Panc1 (cell line): ENCODE results near the gene ME1. TPM values are rescaled to one million over a fixed set of nuclear protein-coding genes. Genes with fewer than 3 reads are reported as not detected.

Source experiments
- ATAC-seq: fragments of 200-7000 bp; cut with Tn5 transposase; 2 replicates; pipeline ENCODE4 v1.9.1; 2020; ENCODE audit warnings: mild to moderate bottlenecking, moderate library complexity
- BruUV-seq: library from RNA; stranded (reverse); fragments of 400-500 nt; replicated peaks from 2 replicates; lab custom pipeline; 2021; lab: Mats Ljungman, UMichigan
- CTCF ChIA-PET: fragments of 300-600 bp; sonication (Branson Sonifier 250); formaldehyde crosslinking; loops from one replicate; lab custom pipeline; 2022; ENCODE audit warnings: antibody characterized with exemption; lab: Charles Lee
- POLR2A ChIA-PET: fragments of 300-600 bp; sonication (Branson Sonifier 250); formaldehyde crosslinking; loops from one replicate; lab custom pipeline; 2022; ENCODE audit warnings: antibody characterized with exemption; lab: Charles Lee
- DNase-seq: peaks from one replicate; pipeline ENCODE4 v3.0.0-alpha.2; 2010; ENCODE audit warnings: low read depth, low spot score
- H3K27ac ChIP-seq: 2 replicates; pipeline ENCODE4 v1.5.1; 2011; ENCODE audit warnings: mild to moderate bottlenecking, low read length, inconsistent platforms
- H3K27me3 ChIP-seq: fragments of 200-500 bp; sonication (Bioruptor generic); 2 replicates; pipeline ENCODE4 v1.6.0; 2014; ENCODE audit warnings: low read length, inconsistent platforms; ENCODE audit not compliant: control insufficient read depth, insufficient read depth
- H3K36me3 ChIP-seq: fragments of 200-500 bp; sonication (Bioruptor generic); 2 replicates; pipeline ENCODE4 v1.5.1; 2014; ENCODE audit warnings: inconsistent platforms, mild to moderate bottlenecking, low read length, moderate library complexity; ENCODE audit not compliant: control insufficient read depth, insufficient read depth
- H3K4me1 ChIP-seq: 2 replicates; pipeline ENCODE4 v1.5.1; 2011; ENCODE audit warnings: inconsistent platforms, mild to moderate bottlenecking, low read length, moderate library complexity; ENCODE audit not compliant: control insufficient read depth, insufficient read depth
- H3K4me3 ChIP-seq, 2 experiments: 2 replicates each; pipeline ENCODE4 v1.5.1; 2011 to 2012; ENCODE audit warnings: low read depth in 2 of 2, low read length in 2 of 2, mild to moderate bottlenecking in 2 of 2, inconsistent platforms in 1 of 2, moderate library complexity in 1 of 2
- H3K9me3 ChIP-seq: fragments of 200-500 bp; sonication (Bioruptor generic); 2 replicates; pipeline ENCODE4 v1.5.1; 2014; ENCODE audit warnings: low read depth, mild to moderate bottlenecking, inconsistent platforms, low read length, moderate library complexity; ENCODE audit not compliant: control insufficient read depth, insufficient read depth
- POLR2AphosphoS5 ChIP-seq: IDR thresholded peaks from 2 replicates; pipeline ENCODE4 v1.6.1; 2012; ENCODE audit warnings: mild to moderate bottlenecking, low read depth, low read length, moderate library complexity
- SIN3A ChIP-seq: IDR thresholded peaks from 2 replicates; pipeline ENCODE4 v1.6.1; 2012; ENCODE audit warnings: low read depth, mild to moderate bottlenecking, low read length, moderate library complexity, borderline replicate concordance; ENCODE audit not compliant: insufficient read depth
- TCF7L2 ChIP-seq: IDR thresholded peaks from 2 replicates; pipeline ENCODE4 v1.6.1; 2011; ENCODE audit warnings: mild to moderate bottlenecking, low read depth, low read length, inconsistent platforms
- in situ Hi-C: cut with HindIII; loops from 2 replicates; pipeline ENCODE4 v1.10.0; 2016; ENCODE audit warnings: low sequenced_read_pairs, low pct_unique_long_range_greater_than_20kb
- intact Hi-C: fragments of 100-400 bp; cut with micrococcal nuclease; formaldehyde crosslinking; loops from one replicate; pipeline ENCODE4 v1.10.0; 2022; ENCODE audit not compliant: unreplicated experiment
- total RNA-seq: library from RNA; stranded (reverse); gene quantifications from one replicate; pipeline ENCODE4 v1.2.1, GENCODE V29; 2021; ENCODE audit not compliant: unreplicated experiment
- TF ChIP-seq, protein P1 (sequence below): fragments of 450-650 bp; IDR thresholded peaks from 2 replicates; pipeline ENCODE4 v1.5.1; 2017; ENCODE audit warnings: mild to moderate bottlenecking
- TF ChIP-seq, protein P2 (sequence below), 2 experiments: IDR thresholded peaks; 2 replicates each; pipeline ENCODE4 v1.6.1; 2011 to 2012; ENCODE audit warnings: low read depth in 2 of 2, control low read depth in 1 of 2, low read length in 1 of 2, mild to moderate bottlenecking in 1 of 2, moderate library complexity in 1 of 2; ENCODE audit not compliant: insufficient read depth in 1 of 2

ME1 gene
- total RNA-seq, 1 experiment from 2014 or later, result 19.7 TPM

GRCh38 chr6:83443516-83443915 is 12.7 kb upstream of the ME1 start:
- intact Hi-C loops (no loop called here), in situ Hi-C loops (no loop called here)
- no TSS peak for BruUV-seq
- Histone ChIP-seq H3K9me3 (no peaks in the 10 kb centered on the region), H3K36me3 (no peaks in the 10 kb centered on the region), H3K27me3 (no peaks in the 10 kb centered on the region), H3K4me1 (no peaks in the 10 kb centered on the region), H3K27ac (no peak overlapping the region), H3K4me3 (no peak overlapping the region)
- DNase-seq (no peak), ATAC-seq (no peak)
- TF ChIP-seq, protein P1, sequence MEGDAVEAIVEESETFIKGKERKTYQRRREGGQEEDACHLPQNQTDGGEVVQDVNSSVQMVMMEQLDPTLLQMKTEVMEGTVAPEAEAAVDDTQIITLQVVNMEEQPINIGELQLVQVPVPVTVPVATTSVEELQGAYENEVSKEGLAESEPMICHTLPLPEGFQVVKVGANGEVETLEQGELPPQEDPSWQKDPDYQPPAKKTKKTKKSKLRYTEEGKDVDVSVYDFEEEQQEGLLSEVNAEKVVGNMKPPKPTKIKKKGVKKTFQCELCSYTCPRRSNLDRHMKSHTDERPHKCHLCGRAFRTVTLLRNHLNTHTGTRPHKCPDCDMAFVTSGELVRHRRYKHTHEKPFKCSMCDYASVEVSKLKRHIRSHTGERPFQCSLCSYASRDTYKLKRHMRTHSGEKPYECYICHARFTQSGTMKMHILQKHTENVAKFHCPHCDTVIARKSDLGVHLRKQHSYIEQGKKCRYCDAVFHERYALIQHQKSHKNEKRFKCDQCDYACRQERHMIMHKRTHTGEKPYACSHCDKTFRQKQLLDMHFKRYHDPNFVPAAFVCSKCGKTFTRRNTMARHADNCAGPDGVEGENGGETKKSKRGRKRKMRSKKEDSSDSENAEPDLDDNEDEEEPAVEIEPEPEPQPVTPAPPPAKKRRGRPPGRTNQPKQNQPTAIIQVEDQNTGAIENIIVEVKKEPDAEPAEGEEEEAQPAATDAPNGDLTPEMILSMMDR, result no peak
- ChIA-PET CTCF (no interaction called here), POLR2A (no interaction called here)

GRCh38 chr6:83442752-83443151 is 11.9 kb upstream of the ME1 start:
- no peak overlapping the region for H3K27ac ChIP-seq
- TF ChIP-seq SIN3A (no peak), POLR2AphosphoS5 (no peak), TCF7L2 (no peak)
- TF ChIP-seq, protein P1, result no peak
- TF ChIP-seq, protein P2, sequence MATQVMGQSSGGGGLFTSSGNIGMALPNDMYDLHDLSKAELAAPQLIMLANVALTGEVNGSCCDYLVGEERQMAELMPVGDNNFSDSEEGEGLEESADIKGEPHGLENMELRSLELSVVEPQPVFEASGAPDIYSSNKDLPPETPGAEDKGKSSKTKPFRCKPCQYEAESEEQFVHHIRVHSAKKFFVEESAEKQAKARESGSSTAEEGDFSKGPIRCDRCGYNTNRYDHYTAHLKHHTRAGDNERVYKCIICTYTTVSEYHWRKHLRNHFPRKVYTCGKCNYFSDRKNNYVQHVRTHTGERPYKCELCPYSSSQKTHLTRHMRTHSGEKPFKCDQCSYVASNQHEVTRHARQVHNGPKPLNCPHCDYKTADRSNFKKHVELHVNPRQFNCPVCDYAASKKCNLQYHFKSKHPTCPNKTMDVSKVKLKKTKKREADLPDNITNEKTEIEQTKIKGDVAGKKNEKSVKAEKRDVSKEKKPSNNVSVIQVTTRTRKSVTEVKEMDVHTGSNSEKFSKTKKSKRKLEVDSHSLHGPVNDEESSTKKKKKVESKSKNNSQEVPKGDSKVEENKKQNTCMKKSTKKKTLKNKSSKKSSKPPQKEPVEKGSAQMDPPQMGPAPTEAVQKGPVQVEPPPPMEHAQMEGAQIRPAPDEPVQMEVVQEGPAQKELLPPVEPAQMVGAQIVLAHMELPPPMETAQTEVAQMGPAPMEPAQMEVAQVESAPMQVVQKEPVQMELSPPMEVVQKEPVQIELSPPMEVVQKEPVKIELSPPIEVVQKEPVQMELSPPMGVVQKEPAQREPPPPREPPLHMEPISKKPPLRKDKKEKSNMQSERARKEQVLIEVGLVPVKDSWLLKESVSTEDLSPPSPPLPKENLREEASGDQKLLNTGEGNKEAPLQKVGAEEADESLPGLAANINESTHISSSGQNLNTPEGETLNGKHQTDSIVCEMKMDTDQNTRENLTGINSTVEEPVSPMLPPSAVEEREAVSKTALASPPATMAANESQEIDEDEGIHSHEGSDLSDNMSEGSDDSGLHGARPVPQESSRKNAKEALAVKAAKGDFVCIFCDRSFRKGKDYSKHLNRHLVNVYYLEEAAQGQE (IDR thresholded peaks at IDR 0.05; ENCODE audit: insufficient read depth in 1 of 2, low read depth in 2 of 2, low read length in 1 of 2), result no peak
- CTCF ChIA-PET, result no interaction called here

DNA sequence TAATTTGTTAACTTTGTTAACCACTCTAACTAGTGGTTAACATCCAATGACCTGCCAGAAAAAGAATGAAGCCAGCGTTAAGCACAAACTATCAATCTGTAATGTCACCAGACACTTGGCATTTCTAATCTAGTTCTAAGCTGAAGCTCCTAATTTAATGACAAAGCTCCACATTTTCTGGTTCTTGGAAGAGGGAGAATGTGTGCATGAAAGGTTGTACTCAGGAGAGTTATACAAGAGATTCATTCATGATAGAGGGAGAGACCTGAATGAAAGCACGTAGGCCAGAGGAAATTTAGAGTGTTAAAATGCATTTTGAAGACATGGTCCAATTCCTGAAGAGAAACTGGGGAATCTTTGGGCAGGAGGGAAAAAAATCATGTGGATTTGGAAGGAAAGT is 8.3 kb upstream of the ME1 start:
- in situ Hi-C loops (no loop called here), intact Hi-C loops (no loop called here)
- ATAC-seq (no peak), DNase-seq (no peak)
- H3K27me3 ChIP-seq, result no peaks in the 10 kb centered on the region
- no peaks in the 10 kb centered on the region for H3K36me3 ChIP-seq
- ChIA-PET CTCF (no interaction called here), POLR2A (no interaction called here)
- no peak overlapping the region for H3K27ac ChIP-seq
- H3K4me1 ChIP-seq, result no peaks in the 10 kb centered on the region
- no peaks in the 10 kb centered on the region for H3K9me3 ChIP-seq
- TF ChIP-seq, protein P1, result no peak
- TF ChIP-seq SIN3A, result no peak
- no peak for TF ChIP-seq POLR2AphosphoS5
- TF ChIP-seq, protein P2 (IDR thresholded peaks at IDR 0.05; ENCODE audit: insufficient read depth in 1 of 2, low read depth in 2 of 2, low read length in 1 of 2), result no peak
- no peak for TF ChIP-seq TCF7L2
- no peak overlapping the region for H3K4me3 ChIP-seq
- no TSS peak for BruUV-seq

More at GRCh38 chr6:83442752-83443151, 11.9 kb upstream of the ME1 start:
- intact Hi-C loops, result no loop called here
- H3K9me3 ChIP-seq, result no peaks in the 10 kb centered on the region
- BruUV-seq, result no TSS peak
- no peaks in the 10 kb centered on the region for H3K27me3 ChIP-seq
- H3K4me1 ChIP-seq, result no peaks in the 10 kb centered on the region
- in situ Hi-C loops, result no loop called here
- no peaks in the 10 kb centered on the region for H3K36me3 ChIP-seq
- POLR2A ChIA-PET, result no interaction called here
- H3K4me3 ChIP-seq, result no peak overlapping the region
- no peak for ATAC-seq
- DNase-seq, result no peak
